Uterus (tissue), 4 donors: Measurements from ENCODE around the gene DTD1. TPM values are rescaled to one million over a fixed set of nuclear protein-coding genes. Genes with fewer than 3 reads are reported as not detected.

ENCODE experiments used
- DNase-seq, 2 donors: peaks; one replicate each; pipeline ENCODE4 v3.0.0-alpha.2; 2019 to 2020
- H3K27ac ChIP-seq, 2 donors: fragments of 200-600 bp; sonication (generic); 1 replicate in 1 of 2; 2 replicates in 1 of 2; pipeline ENCODE4 v1.5.1; 2016 to 2018
- H3K27me3 ChIP-seq, 2 donors: fragments of 200-600 bp; sonication (generic); one replicate each; pipeline ENCODE4 v1.5.1; 2018 to 2019; ENCODE audit warnings: control low read depth in 1 of 2
- H3K36me3 ChIP-seq, 2 donors: fragments of 200-600 bp; sonication (generic); one replicate each; pipeline ENCODE4 v1.5.1; 2019; ENCODE audit warnings: control low read depth in 1 of 2
- H3K4me1 ChIP-seq, 2 donors: fragments of 200-600 bp; sonication (generic); one replicate each; pipeline ENCODE4 v1.5.1; 2018 to 2019; ENCODE audit warnings: control low read depth in 1 of 2
- H3K4me3 ChIP-seq, 2 donors: fragments of 200-600 bp; sonication (generic); 1 replicate in 1 of 2; 2 replicates in 1 of 2; pipeline ENCODE4 v1.5.1; 2018 to 2019; ENCODE audit warnings: mild to moderate bottlenecking in 1 of 2
- H3K9me3 ChIP-seq, 2 donors: fragments of 200-600 bp; sonication (generic); one replicate each; pipeline ENCODE4 v1.5.1; 2019; ENCODE audit warnings: control low read depth in 1 of 2
- CTCF ChIP-seq, 4 experiments: fragments of 200-600 bp in 2 of 4; fragments of 450-650 bp in 2 of 4; sonication (generic) in 2 of 4; IDR thresholded peaks; one replicate each; pipeline ENCODE4 v1.5.1; 2016 to 2019; ENCODE audit warnings: antibody characterized with exemption in 4 of 4, mild to moderate bottlenecking in 2 of 4, moderate library complexity in 1 of 4
- POLR2A ChIP-seq, 2 donors: fragments of 450-650 bp; IDR thresholded peaks; one replicate each; pipeline ENCODE4 v1.6.1; 2016; ENCODE audit warnings: antibody characterized with exemption in 2 of 2, mild to moderate bottlenecking in 1 of 2, moderate library complexity in 1 of 2
- intact Hi-C: fragments of 100-400 bp; cut with DNase I; formaldehyde crosslinking; loops from one replicate; pipeline ENCODE4 v1.15.1; 2023; ENCODE audit warnings: low total_unique reads
- total RNA-seq, 4 donors: library from RNA; depleted of rRNA in 3 of 4; stranded (reverse); fragments of >200 nt in 3 of 4; gene quantifications; one replicate each; pipeline versions ENCODE4 v1.1.0 to v1.2.4, GENCODE V29; 2014 to 2023
- donor health status: DM: yes; HTN: yes; CAD: no.

Gene DTD1
- total RNA-seq, 4 donors from 2014 or later, result 23.4 to 38.3 (median 30.7) TPM

GRCh38 chr20:18624948-18625347, 37.1 kb downstream of the DTD1 start:
- TF ChIP-seq CTCF (IDR thresholded peaks at IDR 0.05) (no peak), POLR2A (IDR thresholded peaks at IDR 0.05) (no peak)
- no peaks in the 10 kb centered on the region for H3K36me3 ChIP-seq
- no peaks in the 10 kb centered on the region for H3K4me1 ChIP-seq
- H3K4me3 ChIP-seq, result no peak overlapping the region
- DNase-seq, result no peak
- intact Hi-C loops, result no loop called here
- H3K27me3 ChIP-seq, result no peaks in the 10 kb centered on the region
- H3K27ac ChIP-seq, result peak overlapping the region in 1 of 2 donors; percentile 26
- no peaks in the 10 kb centered on the region for H3K9me3 ChIP-seq

- no peaks in the 10 kb centered on the region for H3K9me3 ChIP-seq
- H3K4me3 ChIP-seq, result no peak overlapping the region
- TF ChIP-seq CTCF (IDR thresholded peaks at IDR 0.05) (no peak), POLR2A (IDR thresholded peaks at IDR 0.05) (no peak)
- H3K27ac ChIP-seq, result peak overlapping the region in 1 of 2 donors; percentile 26
- intact Hi-C loops, result no loop called here
- H3K4me1 ChIP-seq, result no peaks in the 10 kb centered on the region
- DNase-seq, result no peak
- no peaks in the 10 kb centered on the region for H3K27me3 ChIP-seq
- no peaks in the 10 kb centered on the region for H3K36me3 ChIP-seq
Measured at GRCh38 chr20:18625907-18626655, 38.2 kb downstream of the DTD1 start.

GRCh38 chr20:18628330-18628920, 40.6 kb downstream of the DTD1 start:
- H3K27me3 ChIP-seq, result no peaks in the 10 kb centered on the region
- no peaks in the 10 kb centered on the region for H3K9me3 ChIP-seq
- H3K4me1 ChIP-seq, result peaks cover 0 to 7% of the 10 kb centered on the region in 2 donors
- intact Hi-C loops, result no loop called here
- DNase-seq, result no peak
- H3K4me3 ChIP-seq, result no peak overlapping the region
- TF ChIP-seq POLR2A (IDR thresholded peaks at IDR 0.05) (no peak), CTCF (IDR thresholded peaks at IDR 0.05) (peak; percentile 9 to 53 (median 34))
- H3K27ac ChIP-seq, result no peak overlapping the region
- H3K36me3 ChIP-seq, result no peaks in the 10 kb centered on the region

- peak; percentile 79 to 94 (median 90) for TF ChIP-seq CTCF (IDR thresholded peaks at IDR 0.05)
- no peak for TF ChIP-seq POLR2A (IDR thresholded peaks at IDR 0.05)
- H3K36me3 ChIP-seq, result no peaks in the 10 kb centered on the region
- H3K27ac ChIP-seq, result peak overlapping the region in 1 of 2 donors; percentile 33
- no peaks in the 10 kb centered on the region for H3K9me3 ChIP-seq
- no peak overlapping the region for H3K4me3 ChIP-seq
- intact Hi-C loops, result no loop called here
- H3K4me1 ChIP-seq, result peaks cover 0 to 13% of the 10 kb centered on the region in 2 donors
- peak; percentile 76 to 79 for DNase-seq
- no peaks in the 10 kb centered on the region for H3K27me3 ChIP-seq
Measured at GRCh38 chr20:18632196-18632789, 44.4 kb downstream of the DTD1 start.

GRCh38 chr20:18633411-18633810, 45.6 kb downstream of the DTD1 start:
- Histone ChIP-seq H3K4me1 (peaks cover 0 to 13% of the 10 kb centered on the region in 2 donors), H3K4me3 (no peak overlapping the region), H3K36me3 (no peaks in the 10 kb centered on the region), H3K27ac (peak overlapping the region; percentile 33 to 52), H3K27me3 (no peaks in the 10 kb centered on the region), H3K9me3 (no peaks in the 10 kb centered on the region)
- TF ChIP-seq POLR2A (IDR thresholded peaks at IDR 0.05) (no peak), CTCF (IDR thresholded peaks at IDR 0.05) (no peak)
- no peak for DNase-seq
- intact Hi-C loops, result no loop called here
